K562 (cell line): Measurements from ENCODE around the gene LOXL3. TPM values are rescaled to one million over a fixed set of nuclear protein-coding genes. Genes with fewer than 3 reads are reported as not detected.

ENCODE experiments used
- CBX8 ChIP-seq: fragments of 200-600 bp; sonication (generic); IDR thresholded peaks from 2 replicates; pipeline ENCODE4 v1.6.1; 2012; ENCODE audit warnings: borderline replicate concordance, mixed run types, low read depth, mild to moderate bottlenecking, moderate library complexity, mixed read lengths, low read length, control low read depth, inconsistent platforms; ENCODE audit not compliant: poor library complexity, severe bottlenecking; ENCODE audit errors: extremely low read depth
- COPS2 ChIP-seq: fragments of 450-650 bp; conservative IDR thresholded peaks from 2 replicates; pipeline ENCODE4 v1.6.1; 2016; ENCODE audit warnings: mild to moderate bottlenecking, moderate library complexity
- E2F1 ChIP-seq: sonication (generic); formaldehyde crosslinking; IDR thresholded peaks from 2 replicates; pipeline ENCODE4 v1.8.1; 2023; ENCODE audit warnings: mild to moderate bottlenecking, missing genetic modification reagents, moderate library complexity
- EHMT2 ChIP-seq: fragments of 450-650 bp; IDR thresholded peaks from 2 replicates; pipeline ENCODE4 v1.6.1; 2018; ENCODE audit warnings: antibody characterized with exemption
- EP400 ChIP-seq: fragments of 450-650 bp; IDR thresholded peaks from 2 replicates; pipeline ENCODE4 v1.6.1; 2017; ENCODE audit warnings: antibody characterized with exemption, mild to moderate bottlenecking, moderate library complexity
- FOXJ3 ChIP-seq: sonication (generic); formaldehyde crosslinking; IDR thresholded peaks from 2 replicates; pipeline ENCODE4 v1.4.0; 2020; ENCODE audit warnings: mild to moderate bottlenecking, missing genetic modification reagents
- GABPB1 ChIP-seq: sonication (generic); formaldehyde crosslinking; IDR thresholded peaks from 2 replicates; pipeline ENCODE4 v1.8.0; 2022; ENCODE audit warnings: mild to moderate bottlenecking, missing genetic modification reagents
- IRF2 ChIP-seq: sonication (generic); formaldehyde crosslinking; IDR thresholded peaks from 2 replicates; pipeline ENCODE4 v1.8.1; 2022; ENCODE audit warnings: mild to moderate bottlenecking, missing genetic modification reagents
- MCM7 ChIP-seq, 2 experiments: fragments of 450-650 bp; IDR thresholded peaks; 2 replicates each; pipeline ENCODE4 v1.6.1; 2016 to 2018
- MTA3 ChIP-seq: fragments of 450-650 bp; formaldehyde crosslinking; IDR thresholded peaks from 2 replicates; pipeline ENCODE4 v1.6.1; 2017; ENCODE audit warnings: mild to moderate bottlenecking, borderline replicate concordance
- NCOA2 ChIP-seq, 2 experiments: fragments of 450-650 bp; IDR thresholded peaks; 2 replicates each; pipeline ENCODE4 v1.6.1; 2018; ENCODE audit warnings: mild to moderate bottlenecking in 2 of 2, moderate library complexity in 1 of 2; ENCODE audit not compliant: partially characterized antibody in 2 of 2
- NEUROD1 ChIP-seq: fragments of 150-350 bp; IDR thresholded peaks from 2 replicates; pipeline ENCODE4 v1.6.1; 2014; ENCODE audit warnings: borderline replicate concordance, low read length, low read depth; ENCODE audit not compliant: partially characterized antibody
- RAD21 ChIP-seq, 2 experiments: fragments of 250-450 bp in 1 of 2; fragments of 450-650 bp in 1 of 2; sonication (Bioruptor Pico) in 1 of 2; formaldehyde crosslinking in 1 of 2; IDR thresholded peaks in 1 of 2; conservative IDR thresholded peaks in 1 of 2; 2 replicates each; pipeline versions ENCODE4 v1.4.0 to v1.8.0; 2020 to 2022; ENCODE audit warnings: mild to moderate bottlenecking in 2 of 2, moderate library complexity in 1 of 2
- RNF2 ChIP-seq: sonication (generic); IDR thresholded peaks from 2 replicates; pipeline ENCODE4 v1.6.1; 2016
- SMARCB1 ChIP-seq: IDR thresholded peaks from 2 replicates; pipeline ENCODE4 v1.6.1; 2011; ENCODE audit warnings: improper control_type of control experiment, low read depth; ENCODE audit not compliant: insufficient read length
- SREBF1 ChIP-seq: fragments of 150-350 bp; IDR thresholded peaks from 2 replicates; pipeline ENCODE4 v1.6.1; 2014; ENCODE audit warnings: antibody characterized with exemption, low read depth, low read length, borderline replicate concordance
- ZBTB43 ChIP-seq: sonication (generic); formaldehyde crosslinking; IDR thresholded peaks from 2 replicates; pipeline ENCODE4 v1.8.0; 2023; ENCODE audit warnings: mild to moderate bottlenecking, missing genetic modification reagents
- ZNF512 ChIP-seq: IDR thresholded peaks from 2 replicates; pipeline ENCODE4 v1.6.1; 2016; ENCODE audit warnings: missing genetic modification characterization, missing compliant biosample characterization
- polyA plus RNA-seq, 8 experiments: library from polyadenylated mRNA; depleted of rRNA in 4 of 8; stranded (reverse) in 5 of 8; unstranded in 3 of 8; fragments of >200 nt; fragmentation: Nextera tagmentation in 2 of 8; fragmentation: Illumina TruSeq in 1 of 8; extraction: Ambion mirVana in 2 of 8; extraction: Trizol in 1 of 8; gene quantifications; 2 replicates each; pipeline versions ENCODE4 v1.2.1 to v1.2.3, GENCODE V29; 2011 to 2014; ENCODE audit warnings: inconsistent platforms in 1 of 8, missing spikeins in 1 of 8
- total RNA-seq, 7 experiments: library from RNA; depleted of rRNA in 6 of 7; stranded (reverse); fragments of >200 nt in 6 of 7; fragmentation: Illumina TruSeq in 2 of 7; extraction: Trizol in 2 of 7; gene quantifications; 2 replicates each; pipeline versions ENCODE4 v1.2.1 to v1.2.3, GENCODE V29; 2011 to 2021; ENCODE audit warnings: low replicate concordance in 1 of 7
- TF ChIP-seq, protein P1 (sequence below): fragments of 450-650 bp; formaldehyde crosslinking; IDR thresholded peaks from 2 replicates; pipeline ENCODE4 v1.4.0; 2020; ENCODE audit warnings: mild to moderate bottlenecking
- TF ChIP-seq, protein P2 (sequence below): fragments of 250-450 bp; sonication (Bioruptor Pico); IDR thresholded peaks from 2 replicates; pipeline ENCODE4 v1.8.0; 2021; ENCODE audit warnings: borderline replicate concordance, mild to moderate bottlenecking, moderate library complexity; ENCODE audit not compliant: poor library complexity, severe bottlenecking
- TF ChIP-seq, protein P3 (sequence below): sonication (generic); formaldehyde crosslinking; IDR thresholded peaks from 2 replicates; pipeline ENCODE4 v1.8.0; 2022; ENCODE audit warnings: mild to moderate bottlenecking, missing genetic modification reagents

The LOXL3 gene
- total and polyA plus RNA-seq, 9 of the 15 experiments (the other 6 are each of a cell fraction or from before 2014, with no cell fraction given): 0.22 to 0.99 (median 0.31) TPM

DNA sequence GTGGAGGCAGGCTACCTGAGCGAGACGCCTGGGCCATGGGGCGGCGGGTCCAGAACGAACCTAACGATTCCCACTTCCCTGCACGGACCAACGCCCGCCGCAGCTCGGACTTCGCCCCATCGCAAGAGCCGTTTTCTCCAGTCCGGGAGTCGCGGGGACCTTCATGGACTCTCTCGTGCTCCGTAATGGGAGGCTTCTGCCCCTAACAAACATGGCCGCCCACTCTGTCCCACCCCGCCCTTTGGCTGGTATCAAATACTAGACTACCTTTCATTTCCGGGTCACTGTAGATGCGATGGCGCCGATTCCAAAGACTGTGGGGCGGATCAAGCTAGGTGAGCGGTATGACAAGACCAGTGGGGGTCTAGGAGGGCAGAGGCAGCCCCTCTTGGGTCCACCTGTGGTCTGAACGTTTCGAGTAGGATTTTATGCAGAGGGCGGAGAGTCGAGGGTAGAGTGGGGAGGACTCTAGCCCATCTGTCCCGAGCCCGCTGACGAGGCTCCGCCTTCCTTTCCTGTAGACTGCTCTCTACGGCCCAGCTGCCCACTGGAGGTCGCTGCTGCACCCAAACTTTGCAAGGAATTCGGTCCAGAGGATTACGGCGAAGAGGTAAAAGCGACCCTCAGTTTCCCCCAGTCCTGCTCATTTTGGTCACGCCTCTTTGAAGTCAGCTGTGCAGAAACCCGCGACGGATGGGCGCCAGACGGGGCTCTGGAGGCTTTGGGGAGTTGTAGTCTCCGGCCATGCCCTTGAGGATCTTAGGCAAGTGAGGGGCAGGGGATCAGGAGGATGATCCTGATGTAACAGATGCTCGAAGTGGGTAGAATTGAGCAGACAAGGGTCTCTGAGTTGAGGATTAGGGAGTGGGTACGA, 70.7 kb downstream of the LOXL3 start, which contains the start of the genes CCDC142 and TTC31 (continued):
- TF ChIP-seq CBX8 (no peak), RNF2 (no peak), GABPB1 (CRISPR knock-in tag) (peak; percentile 98), MTA3 (peak; percentile 98), MCM7 (IDR thresholded peaks at IDR 0.05) (no peak), ZNF512 (tag) (no peak), NCOA2 (IDR thresholded peaks at IDR 0.05; ENCODE audit: partially characterized antibody in 2 of 2) (no peak), EP400 (peak; percentile 90), ZBTB43 (CRISPR knock-in tag) (no peak), E2F1 (CRISPR knock-in tag) (no peak; the same call in 1 of the 2 replicates), RAD21 (CRISPR knock-in tag; conservative IDR thresholded peaks at IDR 0.05 in 1 of 2, IDR thresholded peaks at IDR 0.05 in 1 of 2) (peak; percentile 88 to 89), SREBF1 (no peak), COPS2 (no peak), EHMT2 (peak; percentile 89), FOXJ3 (no peak), NEUROD1 (peak; percentile 18), SMARCB1 (no peak), IRF2 (no peak)
- TF ChIP-seq, protein P1, sequence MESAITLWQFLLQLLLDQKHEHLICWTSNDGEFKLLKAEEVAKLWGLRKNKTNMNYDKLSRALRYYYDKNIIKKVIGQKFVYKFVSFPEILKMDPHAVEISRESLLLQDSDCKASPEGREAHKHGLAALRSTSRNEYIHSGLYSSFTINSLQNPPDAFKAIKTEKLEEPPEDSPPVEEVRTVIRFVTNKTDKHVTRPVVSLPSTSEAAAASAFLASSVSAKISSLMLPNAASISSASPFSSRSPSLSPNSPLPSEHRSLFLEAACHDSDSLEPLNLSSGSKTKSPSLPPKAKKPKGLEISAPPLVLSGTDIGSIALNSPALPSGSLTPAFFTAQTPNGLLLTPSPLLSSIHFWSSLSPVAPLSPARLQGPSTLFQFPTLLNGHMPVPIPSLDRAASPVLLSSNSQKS (CRISPR knock-in tag): no peak
- TF ChIP-seq, protein P2, sequence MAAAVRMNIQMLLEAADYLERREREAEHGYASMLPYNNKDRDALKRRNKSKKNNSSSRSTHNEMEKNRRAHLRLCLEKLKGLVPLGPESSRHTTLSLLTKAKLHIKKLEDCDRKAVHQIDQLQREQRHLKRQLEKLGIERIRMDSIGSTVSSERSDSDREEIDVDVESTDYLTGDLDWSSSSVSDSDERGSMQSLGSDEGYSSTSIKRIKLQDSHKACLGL (CRISPR knock-in tag): no peak
- TF ChIP-seq, protein P3, sequence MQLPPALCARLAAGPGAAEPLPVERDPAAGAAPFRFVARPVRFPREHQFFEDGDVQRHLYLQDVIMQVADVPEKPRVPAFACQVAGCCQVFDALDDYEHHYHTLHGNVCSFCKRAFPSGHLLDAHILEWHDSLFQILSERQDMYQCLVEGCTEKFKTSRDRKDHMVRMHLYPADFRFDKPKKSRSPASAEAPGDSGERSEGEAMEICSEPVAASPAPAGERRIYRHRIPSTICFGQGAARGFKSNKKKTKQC (CRISPR knock-in tag): peak; percentile 6; the same call in 1 of the 2 replicates
